K562 (cell line): ENCODE measurements around the gene SART3. TPM values are rescaled to one million over a fixed set of nuclear protein-coding genes. Genes with fewer than 3 reads are reported as not detected.

Source experiments
- ASH1L ChIP-seq: fragments of 450-650 bp; IDR thresholded peaks from 2 replicates; pipeline ENCODE4 v1.6.1; 2018; ENCODE audit warnings: borderline replicate concordance, mild to moderate bottlenecking, low read depth; ENCODE audit not compliant: partially characterized antibody
- CREB3 ChIP-seq: fragments of 450-650 bp; conservative IDR thresholded peaks from 2 replicates; pipeline ENCODE4 v1.6.1; 2016; ENCODE audit warnings: missing genetic modification characterization, low read depth, mild to moderate bottlenecking, missing compliant biosample characterization, moderate library complexity
- E2F5 ChIP-seq: sonication (generic); formaldehyde crosslinking; IDR thresholded peaks from 2 replicates; pipeline ENCODE4 v1.8.0; 2022; ENCODE audit warnings: mild to moderate bottlenecking, missing genetic modification reagents
- FOSL1 ChIP-seq: fragments of 200-800 bp; sonication (Bioruptor generic); conservative IDR thresholded peaks from 2 replicates; pipeline ENCODE4 v1.6.1; 2016; ENCODE audit warnings: missing genetic modification characterization, missing compliant biosample characterization
- FOXO4 ChIP-seq: fragments of 450-650 bp; formaldehyde crosslinking; IDR thresholded peaks from 2 replicates; pipeline ENCODE4 v1.4.0; 2020; ENCODE audit warnings: mild to moderate bottlenecking, moderate library complexity
- HINFP ChIP-seq: fragments of 450-650 bp; conservative IDR thresholded peaks from 2 replicates; pipeline ENCODE4 v1.6.1; 2016; ENCODE audit warnings: missing genetic modification characterization, low read depth, mild to moderate bottlenecking, control low read depth, missing compliant biosample characterization
- HMGN3 ChIP-seq: IDR thresholded peaks from 2 replicates; pipeline ENCODE4 v1.6.1; 2011; ENCODE audit warnings: borderline replicate concordance, low read depth, mild to moderate bottlenecking, mixed read lengths, low read length; ENCODE audit not compliant: insufficient read length; ENCODE audit errors: extremely low read depth
- IFI16 ChIP-seq: fragments of 250-450 bp; sonication (Bioruptor Pico); IDR thresholded peaks from 2 replicates; pipeline ENCODE4 v2.1.2; 2022; ENCODE audit warnings: mild to moderate bottlenecking, inconsistent platforms
- L3MBTL2 ChIP-seq: fragments of 450-650 bp; IDR thresholded peaks from 2 replicates; pipeline ENCODE4 v1.6.1; 2016; ENCODE audit warnings: mild to moderate bottlenecking, moderate library complexity
- MCM3 ChIP-seq: fragments of 450-650 bp; IDR thresholded peaks from 2 replicates; pipeline ENCODE4 v1.6.1; 2016
- PKNOX1 ChIP-seq: fragments of 450-650 bp; IDR thresholded peaks from 2 replicates; pipeline ENCODE4 v1.6.1; 2016
- POLR2AphosphoS5 ChIP-seq: IDR thresholded peaks from 2 replicates; pipeline ENCODE4 v1.6.1; 2011; ENCODE audit warnings: mild to moderate bottlenecking, low read depth, low read length, moderate library complexity; ENCODE audit not compliant: control insufficient read depth, insufficient read depth
- RBM17 ChIP-seq: fragments of 200-400 bp; formaldehyde crosslinking; IDR thresholded peaks from 2 replicates; pipeline ENCODE4 v1.6.1; 2017; ENCODE audit warnings: low read depth, mild to moderate bottlenecking, low read length, borderline replicate concordance
- RUNX1 ChIP-seq: sonication (generic); IDR thresholded peaks from 2 replicates; pipeline ENCODE4 v1.6.1; 2016; ENCODE audit warnings: antibody characterized with exemption, low read depth
- ZBTB43 ChIP-seq: sonication (generic); formaldehyde crosslinking; IDR thresholded peaks from 2 replicates; pipeline ENCODE4 v1.8.0; 2023; ENCODE audit warnings: mild to moderate bottlenecking, missing genetic modification reagents
- ZBTB7A ChIP-seq: IDR thresholded peaks from 2 replicates; pipeline ENCODE4 v1.6.1; 2011; ENCODE audit warnings: low read depth, mild to moderate bottlenecking, low read length, moderate library complexity, borderline replicate concordance; ENCODE audit not compliant: control insufficient read depth
- ZEB2 ChIP-seq: fragments of 450-650 bp; IDR thresholded peaks from 2 replicates; pipeline ENCODE4 v1.6.1; 2016
- ZNF146 ChIP-seq: IDR thresholded peaks from one replicate; pipeline ENCODE4 v1.6.1; 2018; ENCODE audit warnings: missing compliant biosample characterization; ENCODE audit not compliant: unreplicated experiment
- ZNF707 ChIP-seq: fragments of 250-450 bp; sonication (Bioruptor Pico); conservative IDR thresholded peaks from 2 replicates; pipeline ENCODE4 v1.8.0; 2022; ENCODE audit warnings: inconsistent platforms, mild to moderate bottlenecking, moderate library complexity
- ZNF75A ChIP-seq: fragments of 450-650 bp; formaldehyde crosslinking; IDR thresholded peaks from 2 replicates; pipeline ENCODE4 v1.4.0; 2020; ENCODE audit warnings: mild to moderate bottlenecking
- polyA plus RNA-seq, 8 experiments: library from polyadenylated mRNA; depleted of rRNA in 4 of 8; stranded (reverse) in 5 of 8; unstranded in 3 of 8; fragments of >200 nt; fragmentation: Nextera tagmentation in 2 of 8; fragmentation: Illumina TruSeq in 1 of 8; extraction: Ambion mirVana in 2 of 8; extraction: Trizol in 1 of 8; gene quantifications; 2 replicates each; pipeline versions ENCODE4 v1.2.1 to v1.2.3, GENCODE V29; 2011 to 2014; ENCODE audit warnings: inconsistent platforms in 1 of 8, missing spikeins in 1 of 8
- total RNA-seq, 7 experiments: library from RNA; depleted of rRNA in 6 of 7; stranded (reverse); fragments of >200 nt in 6 of 7; fragmentation: Illumina TruSeq in 2 of 7; extraction: Trizol in 2 of 7; gene quantifications; 2 replicates each; pipeline versions ENCODE4 v1.2.1 to v1.2.3, GENCODE V29; 2011 to 2021; ENCODE audit warnings: low replicate concordance in 1 of 7

SART3 gene
- total and polyA plus RNA-seq, 9 of the 15 experiments (the other 6 are each of a cell fraction or from before 2014, with no cell fraction given): 8.9 to 167 (median 56.7) TPM

- peak; percentile 51; the same call in 1 of the 2 replicates for TF ChIP-seq POLR2AphosphoS5
- no peak for TF ChIP-seq RBM17
- peak; percentile 92 for TF ChIP-seq ASH1L
- no peak for TF ChIP-seq MCM3
- peak; percentile 99 for TF ChIP-seq PKNOX1
- no peak for TF ChIP-seq ZNF75A (CRISPR knock-in tag)
- peak; percentile 77 for TF ChIP-seq HINFP
- TF ChIP-seq ZNF707 (CRISPR knock-in tag): no peak
- TF ChIP-seq HMGN3: no peak
- TF ChIP-seq CREB3 (tag): no peak
- 0 out of 2 replicates have a peak, but pooled peaks have one; percentile 27 for TF ChIP-seq E2F5 (CRISPR knock-in tag)
- TF ChIP-seq ZBTB43 (CRISPR knock-in tag): no peak
- no peak for TF ChIP-seq IFI16 (CRISPR knock-in tag)
- 0 out of 2 replicates have a peak, but pooled peaks have one; percentile 26 for TF ChIP-seq ZBTB7A
- TF ChIP-seq FOSL1: no peak
- TF ChIP-seq ZNF146 (CRISPR knock-in tag): no peak
- TF ChIP-seq ZEB2: no peak
- TF ChIP-seq RUNX1: no peak
- no peak for TF ChIP-seq FOXO4 (CRISPR knock-in tag)
- TF ChIP-seq L3MBTL2: peak; percentile 96
These were observed 45.8 kb downstream of the SART3 start, which contains the start of gene FICD (continued) for GRCh38 chr12:108514973-108515814.
